AG09309 (cell line): ENCODE results near the gene SERTAD4.
"Not testable (repeated sequence)": the region's sequence is repeated elsewhere in the genome, so short reads cannot be mapped to it uniquely, and the experiment has no call there.

Source experiments
- DNase-seq: peaks from one replicate; pipeline ENCODE4 v3.0.0-alpha.2; 2010; ENCODE audit warnings: low read depth
- H3K4me3 ChIP-seq: 2 replicates; pipeline ENCODE4 v1.5.1; 2011; ENCODE audit warnings: mild to moderate bottlenecking, low read depth, low read length, moderate library complexity; ENCODE audit not compliant: control insufficient read depth
- CTCF ChIP-seq: IDR thresholded peaks from 2 replicates; pipeline ENCODE4 v1.5.1; 2011; ENCODE audit warnings: mild to moderate bottlenecking, low read depth, low read length, inconsistent platforms; ENCODE audit not compliant: insufficient read depth, control insufficient read depth; ENCODE audit errors: missing control alignments

The SERTAD4 gene

GRCh38 chr1:210264496-210265380, 32.1 kb downstream of the SERTAD4 start:
- peak; percentile 34 for TF ChIP-seq CTCF
- no peak overlapping the region for H3K4me3 ChIP-seq
- DNase-seq: no peak

- peak; percentile 70 for DNase-seq
- H3K4me3 ChIP-seq: not testable (repeated sequence)
Observed at GRCh38 chr1:210265392-210265955, 32.9 kb downstream of the SERTAD4 start.

GRCh38 chr1:210269981-210270380, 37.4 kb downstream of the SERTAD4 start:
- TF ChIP-seq CTCF: no peak
- DNase-seq: no peak
- no peak overlapping the region for H3K4me3 ChIP-seq

GRCh38 chr1:210272666-210273065, 40.1 kb downstream of the SERTAD4 start:
- no peak for DNase-seq

GRCh38 chr1:210280221-210280620, 47.6 kb downstream of the SERTAD4 start:
- no peak for TF ChIP-seq CTCF
- no peak for DNase-seq
- no peak overlapping the region for H3K4me3 ChIP-seq

More at GRCh38 chr1:210272666-210273065, 40.1 kb downstream of the SERTAD4 start:
- TF ChIP-seq CTCF: no peak
- H3K4me3 ChIP-seq: no peak overlapping the region

- no peak for DNase-seq
- H3K4me3 ChIP-seq: no peak overlapping the region
- TF ChIP-seq CTCF: no peak
Observed at GRCh38 chr1:210288116-210288515, 55.5 kb downstream of the SERTAD4 start.

- no peak for TF ChIP-seq CTCF
- no peak overlapping the region for H3K4me3 ChIP-seq
- no peak for DNase-seq
Observed at GRCh38 chr1:210289248-210289647, 56.7 kb downstream of the SERTAD4 start.
